ELF-1 (cell line): ENCODE data around the gene PDX1.

Experiments
- DNase-seq: peaks from one replicate; pipeline ENCODE4 v3.0.0-alpha.2; 2016; ENCODE audit warnings: low read depth, low spot score

The PDX1 gene

DNA sequence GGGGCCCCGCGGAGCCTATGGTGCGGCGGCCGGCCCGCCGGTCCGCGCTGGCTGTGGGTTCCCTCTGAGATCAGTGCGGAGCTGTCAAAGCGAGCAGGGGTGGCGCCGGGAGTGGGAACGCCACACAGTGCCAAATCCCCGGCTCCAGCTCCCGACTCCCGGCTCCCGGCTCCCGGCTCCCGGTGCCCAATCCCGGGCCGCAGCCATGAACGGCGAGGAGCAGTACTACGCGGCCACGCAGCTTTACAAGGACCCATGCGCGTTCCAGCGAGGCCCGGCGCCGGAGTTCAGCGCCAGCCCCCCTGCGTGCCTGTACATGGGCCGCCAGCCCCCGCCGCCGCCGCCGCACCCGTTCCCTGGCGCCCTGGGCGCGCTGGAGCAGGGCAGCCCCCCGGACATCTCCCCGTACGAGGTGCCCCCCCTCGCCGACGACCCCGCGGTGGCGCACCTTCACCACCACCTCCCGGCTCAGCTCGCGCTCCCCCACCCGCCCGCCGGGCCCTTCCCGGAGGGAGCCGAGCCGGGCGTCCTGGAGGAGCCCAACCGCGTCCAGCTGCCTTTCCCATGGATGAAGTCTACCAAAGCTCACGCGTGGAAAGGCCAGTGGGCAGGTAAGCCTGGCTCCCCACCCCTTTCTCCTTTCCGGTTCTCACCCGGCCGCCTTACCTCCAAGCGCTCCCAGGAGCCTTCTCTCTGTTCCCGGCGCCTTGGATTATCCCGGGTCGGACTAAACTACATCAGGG lies at the start of gene PDX1:
Gene PDX1, plus strand, starts transcription at position 67 of the 743 bp plus-strand sequence. Its CDS starts 139 bp downstream, at position 206.
- DNase-seq, result peak; percentile 79

DNA sequence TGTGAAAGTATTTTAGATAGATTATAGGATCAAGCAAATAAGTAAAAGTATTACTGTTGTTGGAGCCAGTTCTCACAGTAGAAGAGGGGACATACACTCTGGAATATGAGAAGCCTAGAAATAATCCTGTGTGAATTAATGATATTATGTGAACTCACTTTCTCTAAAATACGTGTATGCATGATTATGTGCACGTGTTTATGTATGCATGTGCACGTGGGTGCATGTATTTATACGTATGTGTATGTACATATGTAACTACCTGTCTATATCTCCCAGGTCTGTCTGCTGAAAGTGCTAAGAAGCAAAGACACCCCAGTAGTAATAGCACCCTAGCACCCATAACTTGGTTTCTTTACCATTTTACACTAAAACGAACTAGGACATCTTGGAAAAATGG lies 41.5 kb upstream of the PDX1 start:
- DNase-seq, result no peak

DNA sequence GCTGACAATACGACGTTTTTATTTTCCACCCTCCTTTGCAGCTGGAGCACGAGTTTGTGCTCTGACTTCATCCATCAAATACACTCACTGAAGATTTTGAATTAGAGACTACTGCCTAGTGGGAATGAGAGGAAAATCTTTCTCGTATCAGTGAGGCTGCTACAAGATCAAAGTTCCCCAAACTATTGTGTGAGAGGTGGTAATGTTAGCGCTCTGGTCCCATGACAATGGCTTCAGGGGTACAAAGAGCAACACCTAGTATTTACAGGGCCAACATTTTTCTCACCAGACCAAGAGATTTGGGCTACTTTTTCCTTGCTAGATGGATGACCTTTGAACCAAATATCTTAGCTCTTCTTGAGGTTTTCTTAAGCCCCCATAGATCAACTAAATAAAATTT lies 30.3 kb upstream of the PDX1 start:
- DNase-seq, result no peak

DNA sequence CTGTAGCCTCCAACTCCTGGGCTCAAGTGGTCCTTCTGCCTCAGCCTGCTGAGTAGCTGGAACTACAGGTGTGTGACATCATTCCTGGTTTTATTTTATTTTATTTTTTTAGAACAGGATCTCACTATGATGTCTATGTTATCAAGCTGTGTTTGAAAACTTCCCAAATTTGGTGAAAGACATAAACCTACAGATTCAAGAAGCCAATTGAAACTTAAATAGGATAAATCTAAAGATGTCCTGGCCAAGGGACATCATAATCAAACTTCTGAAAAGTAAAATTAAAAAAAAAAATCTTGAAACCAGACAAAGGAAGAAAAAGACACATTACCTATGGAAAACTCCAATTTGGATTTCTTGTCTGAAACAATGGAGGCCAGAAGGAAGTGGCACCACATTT lies 23.1 kb upstream of the PDX1 start:
- no peak for DNase-seq

DNA sequence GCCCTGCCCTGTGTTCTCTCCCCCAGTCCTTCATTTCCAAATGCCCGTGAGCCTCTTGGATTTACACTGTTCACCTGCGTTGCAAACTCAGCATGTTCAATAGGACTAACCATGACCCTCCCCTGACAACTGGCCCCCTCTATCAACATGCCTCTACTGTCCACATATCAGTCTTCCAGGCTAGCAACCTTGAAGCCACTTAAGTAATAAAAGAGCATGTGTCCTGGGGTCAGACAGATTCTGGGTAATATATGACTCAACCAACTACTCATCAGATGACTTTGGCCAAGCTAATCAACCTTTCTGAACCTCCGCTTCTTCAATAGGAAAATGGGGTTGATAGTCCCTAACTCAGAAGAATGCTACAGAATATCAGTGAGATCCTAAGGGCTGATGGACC lies 15.1 kb upstream of the PDX1 start:
- no peak for DNase-seq

DNA sequence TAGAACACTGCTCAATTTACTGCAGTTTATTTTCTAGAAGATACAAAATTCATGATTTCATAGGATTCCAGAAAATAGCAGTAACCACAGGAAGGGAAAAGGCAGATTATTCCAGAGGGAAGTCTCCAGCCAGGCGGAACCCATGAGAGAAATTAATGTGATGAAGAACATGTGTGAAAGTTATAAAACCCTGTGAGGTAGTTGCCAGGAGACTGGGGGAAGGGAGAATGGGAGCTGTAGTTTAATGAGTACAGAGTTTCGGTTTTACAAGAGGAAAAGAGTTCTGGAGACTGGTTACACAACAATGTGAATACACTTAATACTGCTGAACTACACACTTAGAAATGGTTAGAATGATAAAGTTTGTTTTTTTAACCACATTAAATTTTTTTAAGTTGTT lies 14.2 kb upstream of the PDX1 start:
- DNase-seq, result no peak

DNA sequence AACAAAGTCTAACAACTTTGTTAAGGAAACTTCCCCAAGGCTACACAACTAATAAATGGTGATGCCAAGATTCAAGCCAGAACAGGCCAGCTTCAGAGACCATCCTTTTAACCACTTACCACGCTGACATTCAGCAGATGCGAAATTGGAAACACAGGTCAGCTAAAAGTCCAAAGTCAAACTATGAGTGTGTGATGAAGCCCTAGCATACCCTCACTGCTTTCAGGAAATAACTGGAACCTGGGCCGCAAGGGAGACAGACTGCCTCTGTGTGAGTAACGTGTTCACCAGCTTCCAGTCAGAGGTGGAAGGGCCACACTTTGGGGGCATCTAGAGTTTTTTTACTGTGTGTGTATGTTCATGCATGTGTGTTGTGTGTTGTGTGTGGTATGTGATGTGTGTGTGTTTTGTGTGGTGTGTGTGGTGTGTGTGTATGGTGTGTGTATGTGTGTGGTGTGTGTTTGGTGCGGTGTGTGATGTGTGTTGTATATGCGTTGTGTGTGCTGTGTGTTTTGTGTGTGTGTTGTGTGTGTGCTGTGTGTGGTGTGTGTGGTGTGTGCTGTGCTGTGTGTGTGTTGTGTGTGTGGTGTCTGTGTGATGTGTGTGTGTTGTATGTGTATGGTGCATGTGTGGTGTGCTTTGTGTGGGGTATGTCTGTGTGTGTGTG lies 12.5 kb upstream of the PDX1 start:
- no peak for DNase-seq

DNA sequence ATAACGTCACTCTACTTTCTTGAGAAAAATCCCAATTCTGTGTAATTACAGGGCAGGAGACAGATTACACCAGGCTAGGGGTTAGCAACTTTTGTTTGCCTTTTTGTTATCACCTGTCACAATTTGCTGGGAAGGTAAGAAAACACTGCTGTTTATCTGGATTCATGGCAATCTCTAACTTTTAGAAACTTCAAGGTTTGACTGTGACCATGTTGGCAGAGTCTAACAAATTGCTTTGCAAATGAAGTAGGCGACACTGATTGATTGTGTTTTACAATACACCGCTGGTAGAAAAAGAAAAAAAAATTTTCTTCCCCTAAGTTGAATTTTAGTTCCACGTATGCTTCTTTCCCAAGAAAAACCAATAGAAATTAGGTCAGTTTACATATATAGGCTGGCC lies 10.4 kb upstream of the PDX1 start:
- no peak for DNase-seq

DNA sequence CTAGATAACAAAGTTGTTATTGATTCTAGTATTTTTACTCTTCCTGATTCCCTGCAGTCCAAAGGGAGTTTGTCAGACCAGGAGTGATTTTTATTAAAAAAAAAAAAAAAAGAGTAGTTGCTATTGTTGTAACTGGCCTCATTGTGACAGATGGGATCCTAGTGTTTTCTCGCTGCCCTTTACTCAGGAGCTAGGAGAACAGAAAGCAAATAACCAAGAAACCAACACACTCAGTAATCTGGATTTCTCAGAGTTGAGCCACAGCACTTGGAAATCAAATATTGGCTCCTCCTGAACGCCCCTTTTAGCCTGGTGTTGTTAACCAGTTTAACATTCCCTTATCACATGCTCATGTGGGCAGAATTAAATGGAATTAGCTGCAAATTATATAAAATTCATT lies 8.3 kb upstream of the PDX1 start:
- no peak for DNase-seq

DNA sequence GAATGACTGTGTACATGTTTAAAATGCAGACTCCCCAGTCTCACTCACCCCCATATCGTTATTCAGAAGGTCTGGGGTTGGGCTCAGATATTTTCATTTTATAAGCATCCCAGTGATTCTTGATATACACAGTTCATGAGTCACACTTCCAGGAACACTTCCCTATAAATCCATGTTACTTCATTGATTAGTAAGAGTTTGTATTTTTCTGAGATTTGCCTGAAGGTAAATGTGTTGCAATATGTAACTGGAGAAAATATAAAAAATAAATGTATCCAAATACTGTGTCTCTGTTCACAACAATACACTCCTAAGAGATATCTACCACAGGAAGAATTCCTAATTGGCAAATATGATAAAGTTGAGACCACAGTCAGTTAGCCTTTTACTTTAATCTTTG lies 6.6 kb upstream of the PDX1 start:
- DNase-seq, result no peak

DNA sequence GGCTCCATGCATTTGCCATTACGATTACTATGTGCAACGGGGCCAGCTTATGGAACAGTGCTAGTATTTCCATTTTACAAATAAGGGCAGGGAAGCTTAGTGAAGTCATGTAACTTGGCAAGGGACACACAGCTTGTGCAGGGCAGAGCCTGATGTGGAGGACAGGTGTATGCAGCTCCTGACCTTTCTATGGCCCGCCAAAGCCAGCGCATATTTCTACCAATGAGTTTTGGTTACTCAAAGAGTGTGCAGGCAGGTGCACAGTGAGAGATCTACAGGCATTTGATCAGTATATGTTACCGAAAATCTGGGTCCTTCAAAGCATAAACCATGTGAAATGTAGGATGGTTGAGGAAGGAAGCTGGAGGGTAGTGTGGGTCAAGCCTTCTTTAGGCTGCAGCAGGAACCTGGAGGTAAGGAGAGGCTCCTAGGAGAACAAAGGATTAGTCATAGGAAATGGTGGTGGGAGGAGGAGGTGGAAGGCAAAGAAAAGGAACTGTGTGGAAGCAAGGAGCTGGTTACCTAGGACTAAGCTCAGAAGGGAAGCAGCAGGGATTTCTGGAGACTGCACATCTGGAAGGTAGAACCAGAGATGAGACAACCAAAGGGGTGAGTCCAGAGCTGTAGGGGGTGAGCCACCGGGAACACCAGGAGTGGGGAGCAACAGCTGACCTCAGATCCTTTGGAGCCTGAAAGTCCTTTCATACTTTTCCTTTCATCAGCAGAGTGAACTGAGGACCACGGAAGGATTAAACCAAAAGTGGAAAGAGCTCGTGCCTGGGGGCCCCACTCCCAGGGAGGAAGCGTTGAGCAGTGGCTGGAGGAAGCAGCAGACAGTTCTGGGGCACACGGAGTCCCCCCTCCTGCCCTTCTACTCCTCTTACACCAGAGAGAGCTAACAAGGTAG lies 4.2 kb upstream of the PDX1 start:
- DNase-seq, result no peak

DNA sequence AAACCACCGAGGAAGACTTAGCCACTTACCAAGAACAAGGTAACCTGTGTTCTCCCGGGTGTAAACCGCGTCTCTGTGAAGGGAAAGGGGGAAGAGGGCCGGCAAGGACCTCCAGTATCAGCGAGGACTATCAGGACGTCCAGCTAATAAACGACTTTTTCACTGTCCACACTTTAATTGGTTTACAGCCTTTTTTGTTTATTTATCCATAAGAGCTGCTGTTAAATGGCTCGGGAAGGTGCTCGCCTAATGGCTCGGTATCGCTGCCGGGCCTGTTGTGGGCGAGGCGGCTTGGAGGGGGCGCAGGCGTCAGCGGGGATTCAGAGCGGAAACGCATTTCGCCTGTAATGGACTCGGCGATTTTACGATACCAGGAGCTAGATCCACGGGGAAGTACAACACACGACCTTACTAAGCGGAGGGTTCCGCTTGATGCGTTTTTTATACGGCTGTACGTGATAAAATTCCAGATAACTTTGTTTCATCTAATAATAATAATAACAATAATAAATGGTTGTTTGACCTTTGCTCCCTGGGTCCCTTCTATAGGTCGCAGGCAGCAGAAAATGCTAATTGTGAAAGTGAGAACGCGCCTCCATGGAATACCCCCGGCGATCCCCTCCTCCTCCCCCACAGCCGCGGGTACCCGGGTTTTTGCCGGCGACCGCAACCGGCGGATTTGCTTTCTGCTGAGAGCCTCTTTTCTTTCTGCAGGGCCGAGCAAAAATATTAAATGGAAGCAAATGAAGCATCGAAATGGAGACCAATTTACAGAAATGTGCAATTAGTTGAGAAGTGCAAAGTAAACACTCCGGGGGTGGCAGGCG lies 2.5 kb upstream of the PDX1 start:
- DNase-seq, result peak; percentile 73

DNA sequence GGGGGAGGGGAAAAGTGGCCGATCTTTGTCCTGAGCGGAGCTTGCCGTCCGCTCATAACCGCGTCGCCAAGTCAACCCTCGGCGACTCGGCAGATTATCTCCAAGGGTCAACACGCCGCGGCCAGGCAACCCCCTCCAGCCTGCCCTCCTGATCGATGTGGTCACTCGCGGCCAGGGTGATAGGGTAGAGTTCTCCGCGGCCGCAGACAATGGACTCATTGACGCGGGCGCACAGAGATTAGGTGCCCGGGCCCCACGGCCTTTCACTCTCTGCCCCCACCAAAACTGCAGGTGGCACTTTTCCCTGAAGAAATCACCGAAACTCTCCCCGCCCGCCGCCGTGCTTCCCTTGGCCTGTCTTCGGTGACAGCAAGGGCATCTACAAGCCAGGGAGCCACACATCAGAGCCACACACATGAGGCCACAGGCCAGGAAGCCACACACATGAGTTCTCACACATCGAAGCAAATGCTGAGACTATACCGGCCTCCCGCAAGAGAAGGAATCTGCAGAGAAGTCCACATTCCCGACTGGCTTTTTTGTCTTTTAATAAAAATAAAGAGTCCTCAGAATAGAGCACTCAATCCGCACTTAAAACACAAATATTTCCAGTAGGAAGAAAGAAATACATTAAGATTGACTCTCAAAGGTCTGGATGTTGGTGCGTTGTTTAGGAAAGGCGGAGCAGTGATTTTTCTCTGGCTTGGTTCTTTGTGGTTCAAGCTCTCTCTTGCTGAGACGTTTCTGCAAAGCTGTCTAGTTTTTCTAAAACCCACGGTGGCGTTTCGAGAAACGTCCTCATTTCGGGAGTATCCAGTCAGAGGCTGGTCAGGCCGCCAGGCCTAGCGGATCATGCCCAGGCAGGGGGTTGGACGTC lies 1.5 kb upstream of the PDX1 start:
- no peak for DNase-seq

DNA sequence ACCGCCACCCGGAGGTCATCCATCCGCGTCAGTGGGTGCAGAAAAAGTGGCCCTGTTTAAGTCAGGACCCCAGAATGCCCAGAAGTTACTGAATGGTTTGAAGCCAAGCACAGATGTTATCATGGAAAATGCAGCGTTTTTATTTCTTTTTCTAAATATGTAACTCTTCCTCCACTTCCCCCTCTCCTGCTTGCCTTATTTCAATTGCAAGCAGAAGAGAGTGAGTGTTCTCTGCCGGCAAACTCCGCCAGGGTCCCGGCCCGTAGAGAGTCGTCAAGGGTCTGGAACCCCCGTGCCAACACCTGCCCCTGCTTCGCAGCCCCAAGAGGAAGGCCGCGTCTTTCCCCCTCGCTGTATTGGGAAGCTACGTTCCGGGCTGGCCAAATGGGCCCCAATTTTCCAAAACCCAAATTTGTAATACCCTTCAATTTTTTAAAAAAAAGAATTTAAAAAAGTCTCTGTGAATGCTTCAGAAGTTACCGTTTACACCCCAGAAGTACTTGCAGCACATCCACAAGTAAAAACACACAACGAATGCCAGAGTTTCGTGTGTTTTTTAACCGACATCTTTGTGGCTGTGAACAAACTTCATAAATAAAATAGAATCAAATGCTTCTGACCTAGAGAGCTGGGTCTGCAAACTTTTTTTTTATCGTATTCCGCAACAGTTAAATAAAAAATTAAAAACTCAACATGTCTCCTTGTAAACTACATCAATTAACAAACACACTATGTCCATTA lies 712 bp upstream of the PDX1 start:
- DNase-seq, result no peak

DNA sequence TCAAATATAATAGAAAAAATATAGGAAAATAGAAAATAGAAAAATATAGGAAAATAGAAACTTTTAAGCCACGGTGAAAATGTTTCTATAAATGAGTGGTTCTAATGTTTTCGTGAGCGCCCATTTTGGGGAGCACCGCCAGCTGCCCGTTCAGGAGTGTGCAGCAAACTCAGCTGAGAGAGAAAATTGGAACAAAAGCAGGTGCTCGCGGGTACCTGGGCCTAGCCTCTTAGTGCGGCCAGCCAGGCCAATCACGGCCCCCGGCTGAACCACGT lies 204 bp upstream of the PDX1 start:
- DNase-seq, result no peak

DNA sequence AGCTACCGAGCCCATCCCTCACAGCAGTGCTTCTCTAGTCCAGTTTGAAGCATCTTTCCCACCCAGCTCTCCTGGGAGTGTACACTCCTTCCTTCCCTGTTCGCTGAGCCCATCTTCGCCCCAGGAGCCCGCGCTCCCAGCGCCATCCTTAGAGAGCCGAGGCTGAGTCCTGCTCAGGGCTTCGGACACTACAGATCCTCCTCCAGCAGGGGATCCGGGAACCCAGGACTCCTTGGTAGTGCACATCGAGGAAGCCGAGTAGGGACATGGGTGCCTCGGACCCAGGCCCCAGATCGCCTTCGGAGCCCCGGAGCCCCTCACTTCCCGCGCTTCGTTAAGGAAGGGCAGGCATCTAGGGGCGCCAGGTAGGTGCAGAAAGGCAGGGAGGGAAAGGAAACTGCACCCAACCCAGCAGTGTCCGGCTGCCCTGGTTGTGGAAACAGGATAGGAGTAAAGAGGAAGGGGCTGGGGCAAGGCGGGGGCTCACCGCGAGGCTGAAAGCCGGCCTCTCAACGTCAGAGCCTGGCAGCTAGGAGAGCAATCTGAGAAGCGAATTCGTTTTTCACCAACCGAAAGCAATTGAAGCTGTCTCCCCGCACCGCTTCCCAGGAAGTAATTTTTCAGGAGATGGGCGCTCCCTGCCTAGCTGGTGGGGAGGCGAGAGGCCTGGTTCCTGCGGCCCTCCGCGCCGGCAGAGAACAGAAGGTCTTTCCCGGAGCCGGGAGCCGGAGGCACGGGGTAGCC lies 1.0 kb downstream of the PDX1 start:
- DNase-seq, result peak; percentile 49

DNA sequence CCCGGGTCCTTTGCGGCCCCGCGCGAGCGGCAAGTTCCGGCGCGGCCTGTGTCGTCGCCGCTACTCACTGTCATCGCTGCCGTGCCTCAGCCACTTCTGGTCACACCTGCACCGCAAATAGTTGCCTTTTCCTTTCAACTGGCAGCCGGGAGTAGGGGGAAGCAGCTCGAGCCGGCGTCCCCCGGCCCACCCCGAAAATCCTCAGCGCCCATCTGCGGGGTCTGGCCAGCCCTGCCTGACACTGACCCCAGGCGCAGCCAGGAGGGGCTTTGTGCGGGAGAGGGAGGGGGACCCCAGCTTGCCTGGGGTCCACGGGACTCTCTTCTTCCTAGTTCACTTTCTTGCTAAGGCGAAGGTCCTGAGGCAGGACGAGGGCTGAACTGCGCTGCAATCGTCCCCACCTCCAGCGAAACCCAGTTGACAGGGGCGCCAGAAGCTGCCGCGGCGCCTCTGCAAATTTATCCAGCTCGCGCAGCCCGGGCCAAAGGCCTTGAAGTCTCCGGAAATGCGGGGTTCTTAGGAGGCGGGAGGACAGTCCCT lies 1.7 kb downstream of the PDX1 start:
- DNase-seq, result peak; percentile 37

DNA sequence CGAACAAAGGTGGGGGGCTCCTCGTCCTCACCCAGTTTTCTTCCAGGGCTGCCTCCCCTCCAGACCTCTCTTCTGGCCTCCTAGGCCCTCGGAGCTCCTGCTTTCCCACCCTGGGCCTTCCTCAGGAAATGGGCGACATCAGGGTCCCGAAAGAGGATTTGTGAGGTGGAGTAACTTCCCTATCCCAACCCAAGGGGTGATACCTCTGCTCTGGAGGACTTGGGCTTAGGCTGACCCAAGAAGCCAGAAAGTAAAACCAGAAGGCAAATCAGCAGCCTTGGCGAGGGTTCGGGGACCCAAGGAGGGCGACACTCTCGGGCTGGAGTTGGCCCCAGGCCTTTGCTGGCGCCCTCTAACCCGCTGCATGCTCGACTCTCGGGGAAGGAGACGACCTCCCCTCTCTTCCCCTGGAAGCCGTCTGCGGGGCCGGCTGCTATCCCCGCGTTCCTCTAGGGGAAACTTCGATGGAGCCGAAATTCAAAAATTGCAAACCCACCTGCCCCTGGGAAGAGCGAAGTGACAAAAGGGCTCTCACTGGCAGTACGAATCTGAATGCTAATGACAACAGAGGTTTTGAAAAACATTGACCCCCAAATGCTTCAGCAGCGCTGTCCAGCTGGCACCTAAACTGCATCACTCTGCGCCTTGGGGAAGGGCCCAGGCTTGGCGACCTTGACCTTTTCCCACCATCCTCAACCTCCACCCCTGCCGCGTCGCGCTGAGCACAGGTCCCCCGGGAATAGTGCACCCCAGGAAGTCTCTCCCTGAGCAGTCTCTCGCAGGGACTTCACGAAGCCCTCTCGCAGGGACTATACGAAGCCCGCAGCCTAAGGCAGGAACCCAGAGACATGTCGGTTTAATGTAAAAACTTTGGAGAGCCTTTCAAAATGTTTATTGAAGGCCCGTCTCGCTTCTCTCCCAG lies 2.4 kb downstream of the PDX1 start:
- no peak for DNase-seq
